Urothelium cell line (cell line): ENCODE data around the gene CNTNAP2.

ENCODE experiments used
- DNase-seq: peaks from one replicate; pipeline ENCODE4 v3.0.0; 2011; ENCODE audit warnings: low spot score, mixed read lengths
- FAIRE-seq: peaks from 2 replicates; lab custom pipeline; 2011; peaks lifted over from hg19 to GRCh38; lab: Jason Lieb, UNC

Gene CNTNAP2

DNA sequence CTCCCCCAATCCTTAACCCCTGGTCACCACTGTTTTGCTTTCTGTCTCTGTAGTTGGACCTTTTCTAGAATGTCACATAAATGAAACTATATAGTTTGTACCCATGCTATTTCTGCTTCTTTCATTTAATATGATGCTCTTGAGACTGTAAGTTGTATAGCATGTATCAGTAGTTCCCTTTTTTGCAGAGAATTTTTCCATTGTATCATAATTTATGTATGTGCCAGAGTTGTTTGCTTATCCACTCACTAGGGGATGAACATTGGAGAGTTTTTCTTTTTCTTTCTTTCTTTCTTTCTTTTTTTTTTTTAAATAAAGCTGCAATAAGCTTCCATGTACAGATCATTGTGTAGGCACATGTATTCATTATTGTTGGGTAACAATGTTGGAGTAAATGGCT is 544.8 kb downstream of the CNTNAP2 start:
- no peak for FAIRE-seq
- DNase-seq = no peak

DNA sequence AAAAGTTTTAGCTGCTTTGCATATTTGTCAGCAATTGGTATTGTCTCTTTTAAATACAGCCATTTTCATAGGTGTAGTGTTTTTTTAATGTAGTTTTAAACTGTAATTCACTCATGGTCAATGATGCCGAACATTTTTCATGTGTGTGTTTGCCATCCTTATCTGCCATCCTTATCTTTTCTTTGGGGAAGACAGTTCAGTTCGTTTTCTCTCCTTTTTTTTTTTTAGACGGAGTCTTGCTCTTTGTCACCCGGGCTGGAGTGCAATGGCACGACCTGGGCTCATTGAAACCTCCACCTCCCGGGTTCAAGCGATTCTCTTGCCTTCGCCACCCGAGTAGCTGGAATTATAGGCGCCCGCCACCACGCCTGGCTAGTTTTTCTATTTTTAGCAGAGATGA is 545.3 kb downstream of the CNTNAP2 start:
- FAIRE-seq = no peak
- DNase-seq = no peak

DNA sequence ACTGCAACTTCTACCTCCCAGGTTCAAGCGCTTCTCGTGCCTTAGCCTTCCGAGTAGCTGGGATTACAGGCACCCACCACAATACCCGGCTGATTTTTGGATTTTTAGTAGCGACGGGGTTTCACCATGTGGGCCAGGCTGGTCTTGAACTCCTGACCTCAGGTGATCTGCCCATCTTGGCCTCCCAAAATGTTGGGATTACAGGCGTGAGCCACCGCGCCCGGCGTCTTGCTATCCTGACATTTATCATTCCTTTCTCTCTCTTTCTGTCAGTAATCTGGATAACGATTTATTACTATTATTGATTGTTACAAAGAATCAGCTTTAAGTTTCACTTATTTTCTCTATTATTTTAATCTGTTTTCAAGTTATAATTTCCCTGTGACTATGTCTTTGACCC is 548.4 kb downstream of the CNTNAP2 start:
- no peak for DNase-seq
- FAIRE-seq = no peak

DNA sequence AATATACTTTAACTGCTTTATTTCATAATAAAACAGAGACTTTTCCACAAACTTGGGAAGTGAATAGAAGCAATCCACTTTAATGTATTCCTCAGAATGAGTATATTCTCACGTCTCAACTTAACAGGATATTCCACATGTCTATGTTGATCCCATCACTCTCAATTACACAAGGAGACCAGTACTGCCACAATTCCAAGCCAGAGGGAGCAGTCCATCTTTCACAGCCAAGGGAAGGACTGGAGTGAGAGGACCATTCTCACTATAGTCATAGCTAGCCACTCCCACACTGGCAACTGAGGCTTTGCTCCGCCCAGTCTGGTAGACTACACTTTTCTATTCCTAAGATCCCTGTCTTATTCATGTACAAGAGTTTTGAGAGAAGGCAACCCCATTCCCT is 553.9 kb downstream of the CNTNAP2 start:
- FAIRE-seq (no peak), DNase-seq (no peak)

DNA sequence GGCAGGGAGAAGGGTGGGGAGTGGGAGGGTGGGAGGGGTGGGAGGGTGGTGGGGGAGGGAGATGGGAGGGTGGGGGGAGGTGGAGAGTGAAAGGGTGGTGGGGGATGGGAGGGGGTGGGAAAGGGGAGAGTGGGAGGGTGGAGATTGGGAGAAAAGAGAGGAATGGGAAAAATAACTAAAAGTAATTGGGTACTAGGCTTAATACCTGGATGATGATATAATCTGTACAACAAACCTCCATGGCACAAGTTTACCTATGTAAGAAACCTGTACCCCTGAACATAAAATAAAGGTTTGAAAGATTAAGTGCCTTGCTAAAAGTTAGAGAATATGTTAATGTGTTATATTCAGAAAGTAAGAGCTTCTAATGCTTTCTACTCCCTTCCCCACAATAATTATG is 564.9 kb downstream of the CNTNAP2 start:
- no peak for FAIRE-seq
- DNase-seq = no peak

DNA sequence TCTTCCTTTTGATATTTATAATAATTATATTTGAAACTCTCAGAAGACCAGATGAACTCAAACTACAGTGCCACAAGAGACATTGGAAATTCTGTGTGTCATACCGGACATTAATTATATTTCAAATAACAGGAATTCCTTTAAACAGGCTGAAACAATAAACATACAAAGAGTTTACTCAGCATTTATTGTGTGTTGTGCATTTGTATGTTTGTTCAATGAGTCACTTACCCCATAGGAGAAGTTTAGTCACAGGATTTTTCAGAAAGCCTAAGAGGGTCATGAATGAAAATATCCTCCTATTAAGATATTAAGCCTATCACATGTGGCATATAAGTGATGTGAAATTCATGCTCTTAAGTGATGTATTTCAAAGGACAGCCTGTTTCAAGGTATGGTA is 566.8 kb downstream of the CNTNAP2 start:
- no peak for FAIRE-seq
- peak; percentile 27 for DNase-seq

DNA sequence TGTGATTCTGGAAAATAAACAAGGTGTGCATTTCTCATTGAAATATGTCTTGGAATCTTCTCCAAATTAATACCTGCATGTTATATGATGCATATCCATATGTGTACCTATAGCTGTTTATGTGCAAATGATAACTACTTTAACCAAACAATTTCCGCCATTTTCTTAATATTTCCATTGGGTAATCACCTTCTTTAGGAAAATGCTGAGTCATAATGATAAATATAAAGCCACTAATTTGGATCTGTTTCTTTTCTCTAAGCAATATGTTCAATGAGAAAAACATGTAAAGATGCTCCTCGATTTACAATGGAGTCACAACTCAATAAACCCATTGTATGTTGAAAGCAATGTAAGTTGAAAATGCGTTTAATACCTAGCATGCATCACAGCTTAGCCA is 574.4 kb downstream of the CNTNAP2 start:
- FAIRE-seq (no peak), DNase-seq (no peak)

DNA sequence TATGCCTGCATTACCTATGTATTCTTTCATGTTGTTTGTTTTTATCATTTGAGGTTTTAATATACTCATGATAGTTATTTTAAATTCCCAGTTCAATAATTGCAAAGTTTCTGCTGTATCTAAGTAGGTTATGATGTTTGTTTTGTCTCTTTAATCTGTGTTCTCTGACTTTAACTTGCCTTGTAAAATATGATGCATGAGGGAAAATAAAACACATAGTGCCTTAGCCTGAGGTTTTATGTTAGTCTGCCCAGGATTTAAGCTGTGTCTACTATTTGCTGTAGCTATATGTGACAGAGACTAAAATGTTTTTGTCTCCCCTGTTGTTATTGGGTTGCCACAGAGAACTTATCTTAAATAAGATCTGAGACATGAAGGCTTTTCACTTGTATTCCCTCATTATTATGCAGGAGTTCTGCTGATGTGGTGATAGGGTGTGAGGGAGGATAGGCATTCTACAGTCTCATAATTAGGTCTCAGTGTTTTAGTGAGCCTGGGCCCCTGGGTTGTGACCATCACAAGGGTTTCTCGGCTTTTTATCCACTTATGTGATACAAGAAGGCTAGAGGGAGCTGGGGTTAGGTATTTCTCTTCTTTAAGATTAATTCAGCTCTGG is 582.5 kb downstream of the CNTNAP2 start:
- no peak for DNase-seq
- FAIRE-seq = no peak

DNA sequence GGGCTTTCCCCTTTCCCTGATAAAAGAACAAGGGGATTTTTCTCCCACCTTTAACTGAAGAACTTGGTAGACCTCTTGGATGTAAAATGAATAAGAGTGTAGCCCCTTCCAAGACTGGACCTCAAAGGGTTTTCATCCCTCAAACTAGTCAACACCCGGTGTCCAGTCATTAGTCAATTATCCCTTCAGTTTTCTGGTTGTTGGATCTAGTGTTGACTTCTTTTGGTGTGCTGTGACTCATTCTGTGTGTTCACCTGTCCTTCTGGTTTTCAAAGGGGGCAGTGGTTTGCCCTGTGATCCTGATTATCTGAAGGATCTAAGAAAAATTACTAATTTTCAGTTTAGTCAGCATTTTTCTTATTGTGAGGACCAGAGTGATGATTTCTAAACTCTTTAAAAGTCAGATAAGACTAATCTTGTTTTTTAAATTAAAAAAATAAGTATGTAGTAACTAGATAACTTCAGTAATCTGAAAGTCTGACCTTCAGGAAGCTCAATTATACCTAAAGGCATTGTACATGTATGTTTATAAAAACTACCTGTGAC is 583.5 kb downstream of the CNTNAP2 start:
- DNase-seq (no peak), FAIRE-seq (no peak)

DNA sequence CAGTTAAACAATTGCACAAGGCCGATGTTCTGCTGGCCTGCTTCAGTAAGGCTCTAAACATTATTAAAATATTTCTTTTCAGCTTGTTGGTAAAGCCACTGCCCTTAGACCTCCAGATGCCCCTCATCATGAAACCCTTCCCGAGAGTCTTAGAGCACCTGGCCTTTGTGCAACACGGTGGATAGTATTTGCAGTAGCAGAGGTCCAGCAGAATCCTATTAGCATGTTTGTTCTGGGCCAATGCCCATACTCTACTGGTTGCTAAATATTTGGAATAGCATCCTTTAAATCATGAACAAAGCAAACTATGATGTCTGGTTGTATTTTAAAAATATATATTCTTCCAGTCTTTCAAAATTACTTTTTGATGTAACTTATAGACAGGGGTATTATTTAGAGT is 584.6 kb downstream of the CNTNAP2 start:
- FAIRE-seq (no peak), DNase-seq (no peak)

DNA sequence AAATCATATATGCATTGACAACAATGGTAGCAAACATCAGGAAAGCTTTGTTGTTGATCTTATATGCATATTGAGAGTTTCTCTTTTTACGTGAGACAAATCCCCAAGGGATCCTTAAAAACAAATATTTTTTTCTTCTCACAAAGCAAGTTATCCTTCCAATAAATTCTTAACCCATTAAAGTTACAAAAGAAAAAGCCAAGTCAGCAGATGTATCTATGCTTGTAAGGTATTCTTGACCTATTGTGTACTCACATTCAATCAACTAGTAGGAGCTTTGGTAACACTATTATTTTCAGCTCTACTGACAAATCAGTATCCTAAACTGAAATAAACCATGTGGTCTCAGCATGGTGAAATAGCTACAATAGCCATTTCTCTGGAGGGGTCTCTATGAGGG is 586.3 kb downstream of the CNTNAP2 start:
- no peak for FAIRE-seq

DNA sequence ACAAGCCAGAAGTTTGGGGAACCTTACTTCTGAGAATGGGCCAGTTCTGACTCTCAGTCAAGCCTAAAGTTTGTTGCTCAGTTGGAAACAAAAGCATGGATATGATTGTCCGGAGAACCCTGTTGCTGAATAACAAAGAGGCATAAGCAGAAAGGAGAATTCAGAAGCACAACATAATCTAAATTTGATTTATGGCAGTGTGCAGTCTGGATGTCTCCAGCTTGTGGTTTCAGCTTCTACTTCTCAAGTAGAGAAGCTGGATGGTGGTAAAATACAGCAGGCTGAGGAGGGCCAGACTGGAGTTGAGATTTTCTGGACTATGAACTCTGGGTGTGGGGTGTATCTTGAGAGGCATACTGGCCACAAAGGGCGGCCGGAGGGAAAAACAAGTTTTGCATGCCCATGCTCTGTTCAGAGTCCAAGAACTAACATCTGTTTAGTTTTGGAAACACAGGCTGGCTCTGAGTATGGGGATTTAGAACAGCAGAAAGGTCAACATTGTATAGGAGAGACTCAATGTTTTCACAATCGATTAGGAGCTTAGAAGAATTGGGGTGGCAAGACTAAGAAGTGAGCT is 592.9 kb downstream of the CNTNAP2 start:
- FAIRE-seq (no peak), DNase-seq (no peak)

More for the DNA sequence above, 586.3 kb downstream of the CNTNAP2 start:
- no peak for DNase-seq

DNA sequence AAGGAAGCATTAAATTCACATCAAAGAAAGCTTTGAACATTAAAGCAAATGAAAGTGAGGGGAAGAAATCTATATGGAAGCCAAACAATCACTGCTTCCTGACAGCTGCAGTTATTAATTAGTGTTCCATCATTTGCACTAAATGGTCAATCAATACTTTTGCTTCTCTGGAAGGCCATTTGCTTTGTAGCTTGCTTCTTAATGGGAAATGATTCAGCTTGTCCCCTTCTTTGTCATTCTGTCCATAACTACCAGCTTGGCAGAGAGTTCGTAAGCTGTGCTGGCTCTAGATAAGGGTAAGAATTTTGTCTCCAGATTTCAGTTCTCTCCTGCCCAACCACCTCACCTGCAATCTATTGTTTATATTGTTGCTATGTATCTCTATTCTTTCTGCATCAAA is 596.6 kb downstream of the CNTNAP2 start:
- DNase-seq (no peak), FAIRE-seq (no peak)

DNA sequence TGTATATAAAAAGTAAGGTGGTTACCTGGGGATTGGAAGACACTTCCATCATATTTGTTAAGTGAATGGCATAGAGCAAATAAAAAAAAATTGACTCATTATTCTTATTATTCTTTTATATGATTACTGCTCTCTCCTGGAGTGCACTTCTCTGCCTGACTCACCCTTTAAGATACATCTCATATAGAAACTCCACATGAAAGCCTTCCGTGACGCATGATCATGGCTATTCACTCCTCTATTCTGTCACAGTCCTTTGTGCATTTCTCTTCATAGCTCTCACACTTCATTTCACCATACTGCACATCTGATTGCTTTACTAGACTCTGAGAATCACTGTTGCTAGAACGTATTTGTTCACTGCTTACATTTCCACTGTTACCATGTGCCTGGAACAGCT is 597.3 kb downstream of the CNTNAP2 start:
- DNase-seq (no peak), FAIRE-seq (no peak)

DNA sequence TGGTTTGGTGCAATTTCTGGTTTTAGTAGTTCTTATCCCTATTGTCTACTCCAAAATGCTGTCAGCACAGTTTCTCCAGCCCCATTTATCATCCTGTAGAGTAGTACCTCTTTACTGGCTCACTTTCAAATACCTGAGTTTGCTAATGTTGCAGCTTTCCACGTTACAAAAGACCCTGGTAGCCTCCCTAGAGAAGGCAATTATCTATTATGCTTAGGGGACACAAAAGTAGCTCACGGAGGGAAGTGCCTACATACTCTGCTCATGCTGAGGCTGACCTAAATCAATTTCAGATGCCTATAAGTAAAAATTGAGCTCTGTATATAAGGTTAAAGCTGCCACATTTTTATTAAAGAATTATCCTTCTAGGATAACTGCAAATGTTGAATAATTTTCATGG is 603.6 kb downstream of the CNTNAP2 start:
- FAIRE-seq (no peak), DNase-seq (no peak)

DNA sequence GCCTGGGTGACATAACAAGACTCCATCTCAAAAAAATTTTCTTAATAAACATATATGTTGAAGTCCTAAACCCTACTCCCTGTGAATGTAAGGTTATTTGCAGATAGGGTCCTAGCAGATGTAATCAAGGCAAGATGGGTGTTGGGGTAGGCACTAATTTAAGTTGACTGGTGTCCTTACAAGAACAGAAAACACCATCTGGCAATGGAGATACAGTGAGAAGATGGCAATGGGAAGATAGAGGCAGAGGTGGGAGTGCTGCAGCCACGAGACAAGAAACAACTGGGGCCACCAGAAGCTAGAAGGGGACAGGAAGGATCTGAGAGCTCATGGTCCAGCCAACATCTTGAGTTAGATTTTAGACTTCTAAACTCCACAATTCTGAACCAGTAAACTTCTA is 606.4 kb downstream of the CNTNAP2 start:
- FAIRE-seq (no peak), DNase-seq (no peak)

DNA sequence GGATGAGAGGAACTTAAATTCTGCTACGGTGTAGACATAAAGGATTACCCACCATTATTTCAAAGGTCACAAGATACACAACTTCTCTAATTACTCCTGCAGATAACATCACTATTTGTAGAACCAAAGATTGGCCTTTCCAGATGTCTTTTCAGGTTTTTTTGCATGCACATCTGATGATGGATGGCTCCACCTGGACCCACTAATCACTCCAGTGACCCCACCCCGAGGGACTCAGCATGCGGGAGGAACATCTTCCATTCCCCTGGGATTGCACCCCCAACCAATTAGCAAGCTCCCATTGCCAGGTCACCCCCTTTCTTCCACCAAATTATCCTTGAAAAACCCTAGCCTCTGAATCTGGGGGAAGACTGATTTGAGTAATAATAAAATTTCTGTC is 608.9 kb downstream of the CNTNAP2 start:
- FAIRE-seq (no peak), DNase-seq (no peak)

DNA sequence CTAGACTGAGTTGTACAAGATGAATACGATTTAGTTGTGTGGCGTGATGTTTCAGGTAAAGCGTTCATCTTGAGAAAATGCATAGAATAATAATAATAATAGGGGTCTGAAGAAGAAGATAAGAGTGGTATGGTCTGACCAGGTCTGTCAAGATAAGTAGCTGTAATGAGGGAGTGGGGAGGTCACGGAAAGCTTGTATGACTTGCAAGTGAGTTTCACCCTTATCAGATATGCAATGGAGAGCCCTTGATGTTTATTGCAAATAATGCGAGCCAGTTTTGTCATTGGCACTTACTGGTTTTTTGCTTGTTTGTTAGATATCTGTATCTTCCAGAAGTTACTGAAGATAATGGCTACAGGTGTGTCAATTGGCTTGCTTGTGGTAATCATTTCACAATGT is 611.5 kb downstream of the CNTNAP2 start:
- no peak for FAIRE-seq
- no peak for DNase-seq

DNA sequence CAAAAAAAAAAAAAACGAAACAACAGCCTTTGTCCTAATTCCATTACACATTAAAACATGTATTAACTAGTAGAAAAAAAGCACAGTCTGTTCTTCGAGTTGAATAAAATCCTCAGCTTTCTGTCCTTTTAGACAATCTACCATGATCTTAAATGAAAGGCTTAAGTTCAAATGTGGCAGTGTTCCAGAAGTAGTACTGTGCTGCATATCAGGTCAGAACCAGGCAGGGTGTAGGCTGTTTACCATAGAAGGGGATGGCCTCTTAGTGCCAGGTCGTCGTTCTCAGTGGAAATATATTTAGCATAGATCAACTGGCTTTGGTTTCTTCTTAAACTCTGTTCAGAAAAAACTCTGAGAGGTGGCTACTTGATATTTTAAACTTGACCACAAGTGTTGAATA is 612.0 kb downstream of the CNTNAP2 start:
- DNase-seq = no peak

DNA sequence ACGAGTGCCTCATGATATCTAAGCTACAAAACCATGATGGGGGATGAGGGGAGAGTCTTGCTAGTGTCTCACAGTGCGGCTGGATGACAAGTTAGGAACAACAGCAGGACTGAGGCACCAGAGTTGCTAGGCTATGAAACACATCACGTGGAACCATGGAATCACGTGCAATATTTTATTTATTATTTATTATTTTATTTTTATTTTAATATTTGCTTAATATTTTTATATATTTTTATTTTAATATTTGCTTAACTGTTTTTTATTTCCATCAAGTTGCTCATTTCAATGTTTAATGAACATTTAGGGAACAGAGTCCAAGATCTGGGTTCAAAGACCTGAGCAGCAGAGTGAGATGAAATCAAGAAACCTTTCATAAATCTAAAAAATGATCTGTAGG is 614.6 kb downstream of the CNTNAP2 start:
- DNase-seq = no peak
- no peak for FAIRE-seq

More for the DNA sequence above, 612.0 kb downstream of the CNTNAP2 start:
- FAIRE-seq = no peak

DNA sequence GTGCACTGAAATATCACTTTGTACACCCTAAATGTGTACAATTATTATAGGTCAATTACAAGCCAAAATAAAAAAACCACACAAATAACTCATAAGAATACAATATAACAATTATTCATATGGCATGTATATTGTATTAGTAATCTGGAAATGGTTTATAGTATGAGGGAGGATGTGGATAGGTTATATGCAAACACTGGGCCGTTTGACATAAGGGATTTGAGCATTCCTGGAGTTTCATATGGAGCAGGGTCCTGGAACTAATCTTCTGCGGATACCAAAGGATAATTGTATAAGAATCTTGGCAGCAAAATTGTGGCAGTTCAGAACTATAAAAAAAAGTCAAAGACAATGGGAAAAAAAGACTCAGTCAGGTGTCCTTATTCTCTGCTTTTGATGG is 619.4 kb downstream of the CNTNAP2 start:
- no peak for FAIRE-seq
- no peak for DNase-seq

DNA sequence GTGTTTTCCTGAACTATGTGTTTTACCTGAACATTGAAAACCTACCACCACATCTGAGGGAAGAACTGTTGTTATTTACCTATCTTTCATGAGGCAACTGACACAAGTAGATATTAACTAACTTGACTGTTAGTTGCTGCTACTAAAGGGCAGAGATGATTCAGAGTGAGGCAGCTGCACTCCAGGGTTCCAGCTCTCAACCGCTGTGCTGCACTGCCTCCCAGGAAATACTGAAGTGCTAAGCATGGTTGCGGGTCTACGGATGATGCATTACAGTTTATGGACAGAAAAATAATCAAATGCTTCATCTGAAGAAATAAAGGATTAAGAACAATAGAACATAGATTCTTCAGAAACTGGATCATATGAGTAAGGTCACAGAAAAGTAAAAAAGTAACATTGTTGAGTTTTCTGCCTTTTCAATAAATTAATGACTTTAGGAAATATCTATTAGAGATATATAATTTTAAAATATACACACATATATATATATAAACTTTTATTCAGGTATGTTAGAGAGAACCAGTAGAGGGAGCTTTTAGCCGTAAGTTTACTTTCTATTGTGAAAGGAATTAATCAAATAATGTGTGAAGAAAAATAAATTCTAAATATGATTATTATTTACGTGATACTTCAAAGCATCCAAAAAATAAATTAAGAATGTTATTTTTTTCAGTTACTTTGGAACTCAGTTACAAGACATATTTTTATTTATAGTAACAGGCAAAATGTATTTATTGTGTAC is 620.0 kb downstream of the CNTNAP2 start:
- FAIRE-seq = no peak
- no peak for DNase-seq
